Measurements from ENCODE around the gene COL15A1.

DNA sequence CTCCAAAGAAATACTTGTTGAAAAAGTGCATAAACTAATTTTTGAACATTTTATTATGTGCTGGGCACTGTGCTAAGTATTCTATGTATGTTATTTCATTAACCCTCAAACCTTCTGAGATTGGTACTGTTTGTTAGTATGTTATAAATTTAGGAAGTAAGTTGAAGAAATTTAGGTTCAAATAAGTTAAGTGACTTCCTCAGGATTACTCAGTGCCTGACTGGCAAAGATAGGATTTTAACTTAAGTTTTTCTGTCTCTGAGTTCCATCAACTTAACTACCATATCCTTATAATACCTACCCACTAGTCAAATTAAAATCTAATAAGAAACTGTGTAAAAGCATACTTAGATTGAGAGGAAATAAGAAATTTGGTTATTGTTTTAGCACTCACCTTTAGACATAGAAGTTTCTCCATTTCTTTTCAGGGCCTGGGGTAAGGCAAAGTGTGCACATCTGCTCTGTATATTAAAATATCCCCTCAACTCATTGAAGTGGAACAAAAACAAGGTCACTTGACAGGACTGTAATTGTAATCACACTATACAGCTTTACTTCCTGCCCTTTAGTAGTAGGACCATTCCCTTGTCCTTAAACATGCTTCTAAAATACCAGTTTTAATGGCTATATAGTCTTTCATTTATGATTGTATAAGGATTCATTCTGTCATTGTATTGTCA, 176.4 kb downstream of the COL15A1 start:
- TF ChIP-seq, protein P1, sequence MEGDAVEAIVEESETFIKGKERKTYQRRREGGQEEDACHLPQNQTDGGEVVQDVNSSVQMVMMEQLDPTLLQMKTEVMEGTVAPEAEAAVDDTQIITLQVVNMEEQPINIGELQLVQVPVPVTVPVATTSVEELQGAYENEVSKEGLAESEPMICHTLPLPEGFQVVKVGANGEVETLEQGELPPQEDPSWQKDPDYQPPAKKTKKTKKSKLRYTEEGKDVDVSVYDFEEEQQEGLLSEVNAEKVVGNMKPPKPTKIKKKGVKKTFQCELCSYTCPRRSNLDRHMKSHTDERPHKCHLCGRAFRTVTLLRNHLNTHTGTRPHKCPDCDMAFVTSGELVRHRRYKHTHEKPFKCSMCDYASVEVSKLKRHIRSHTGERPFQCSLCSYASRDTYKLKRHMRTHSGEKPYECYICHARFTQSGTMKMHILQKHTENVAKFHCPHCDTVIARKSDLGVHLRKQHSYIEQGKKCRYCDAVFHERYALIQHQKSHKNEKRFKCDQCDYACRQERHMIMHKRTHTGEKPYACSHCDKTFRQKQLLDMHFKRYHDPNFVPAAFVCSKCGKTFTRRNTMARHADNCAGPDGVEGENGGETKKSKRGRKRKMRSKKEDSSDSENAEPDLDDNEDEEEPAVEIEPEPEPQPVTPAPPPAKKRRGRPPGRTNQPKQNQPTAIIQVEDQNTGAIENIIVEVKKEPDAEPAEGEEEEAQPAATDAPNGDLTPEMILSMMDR (IDR thresholded peaks at IDR 0.05): no peak
- no peak for TF ChIP-seq ZFX (IDR thresholded peaks at IDR 0.05; ENCODE audit: borderline replicate concordance)
